Testis (tissue), 2 donors: ENCODE measurements around the gene TMEM97.

Experiments
- CTCF ChIP-seq, 3 experiments: fragments of 450-650 bp in 2 of 3; fragments of 200-600 bp in 1 of 3; sonication (generic) in 1 of 3; IDR thresholded peaks; one replicate each; pipeline ENCODE4 v1.5.1; 2016 to 2019; ENCODE audit warnings: antibody characterized with exemption in 3 of 3, mild to moderate bottlenecking in 2 of 3, moderate library complexity in 1 of 3
- POLR2A ChIP-seq: fragments of 450-650 bp; IDR thresholded peaks from one replicate; pipeline ENCODE4 v1.6.1; 2017; ENCODE audit warnings: antibody characterized with exemption, mild to moderate bottlenecking, moderate library complexity

- TF ChIP-seq CTCF (IDR thresholded peaks at IDR 0.05) (no peak), POLR2A (no peak)
Observed at GRCh38 chr17:28365487-28365886, 46.5 kb downstream of the TMEM97 start.
